Measurements from ENCODE around the gene PLP1.
"Not testable (repeated sequence)": the region's sequence is repeated elsewhere in the genome, so short reads cannot be mapped to it uniquely, and the experiment has no call there.

Gene PLP1

DNA sequence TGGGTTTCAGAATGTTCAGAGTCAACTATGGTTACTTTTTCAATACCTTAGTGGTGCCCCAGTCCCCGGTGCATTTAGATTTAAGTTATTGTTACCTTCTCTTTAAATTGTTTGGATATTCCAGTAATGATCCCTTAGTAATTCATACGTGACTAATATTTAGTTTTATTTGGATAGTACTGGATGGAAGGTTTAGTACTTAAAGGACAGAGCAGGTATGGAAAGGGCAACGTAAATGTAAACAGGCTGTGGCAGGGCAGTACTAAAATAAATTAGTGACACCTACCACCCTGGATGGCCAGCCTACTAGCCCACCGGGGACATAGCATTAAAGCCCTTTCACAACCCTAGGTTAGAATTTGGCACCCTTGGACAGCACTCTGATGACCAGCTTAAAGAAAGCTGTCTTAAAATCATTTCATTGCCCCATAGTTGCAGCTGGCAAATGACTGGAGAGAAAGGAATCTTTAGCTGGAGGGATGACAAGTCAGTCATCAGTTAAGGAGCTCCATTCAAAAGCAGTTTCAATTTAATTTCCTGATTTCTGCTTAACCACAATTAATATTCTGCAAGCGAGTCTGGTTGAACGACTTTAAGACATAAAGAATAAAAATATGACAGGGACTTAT lies 16.4 kb downstream of the PLP1 start:
- H3K27me3 Mint-ChIP-seq = peaks cover 31% of the 10 kb centered on the region
- H3K4me3 Mint-ChIP-seq = no peak overlapping the region
- H3K4me1 Mint-ChIP-seq (ENCODE audit: low read depth) = no peaks in the 10 kb centered on the region
- DNase-seq = no peak
- no peak overlapping the region for H3K27ac Mint-ChIP-seq
- H3K9me3 Mint-ChIP-seq = no peaks in the 10 kb centered on the region
- H3K36me3 Mint-ChIP-seq (ENCODE audit: low read depth) = no peaks in the 10 kb centered on the region

DNA sequence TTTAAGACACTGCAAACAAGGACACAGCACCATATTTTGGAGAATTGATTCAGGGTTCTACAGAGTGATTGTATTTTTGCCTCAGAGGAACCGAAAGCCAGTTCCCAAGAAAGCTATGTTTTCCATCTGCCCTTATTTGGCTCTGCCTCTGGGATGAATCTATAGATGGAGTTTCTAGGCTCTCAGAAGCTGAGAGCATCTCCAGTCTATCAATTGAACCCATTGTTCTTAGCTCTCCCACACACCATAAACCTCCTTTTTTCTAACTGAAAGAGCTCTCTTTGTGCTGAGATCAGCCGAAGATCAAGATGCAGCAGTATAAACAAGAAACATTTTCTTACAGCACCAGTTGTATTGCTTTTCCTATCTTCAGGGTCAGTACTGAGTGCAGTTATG lies 16.9 kb downstream of the PLP1 start:
- no peak overlapping the region for H3K4me3 Mint-ChIP-seq
- H3K36me3 Mint-ChIP-seq (ENCODE audit: low read depth) = no peaks in the 10 kb centered on the region
- peaks cover 31% of the 10 kb centered on the region for H3K27me3 Mint-ChIP-seq
- H3K4me1 Mint-ChIP-seq (ENCODE audit: low read depth) = no peaks in the 10 kb centered on the region
- H3K9me3 Mint-ChIP-seq = no peaks in the 10 kb centered on the region
- no peak overlapping the region for H3K27ac Mint-ChIP-seq
- no peak for DNase-seq

DNA sequence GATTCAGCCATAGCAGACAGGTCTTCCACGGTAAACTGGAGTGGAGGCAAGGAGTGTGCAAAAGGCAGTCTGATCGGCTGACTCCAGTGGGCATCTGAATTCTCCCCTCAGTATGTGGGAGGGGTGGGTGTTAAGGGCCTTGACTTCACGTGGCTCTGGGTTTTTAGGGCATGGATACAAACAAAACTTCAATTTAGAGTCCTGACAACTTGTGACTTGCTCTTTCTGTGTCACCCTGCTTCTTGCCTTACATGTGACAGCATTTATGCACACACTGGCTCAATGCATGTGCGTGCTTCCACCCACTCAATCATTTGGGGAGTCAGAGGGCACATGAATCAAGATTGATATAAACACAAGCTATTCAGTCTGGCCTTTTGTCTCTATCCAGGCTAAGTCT lies 17.5 kb downstream of the PLP1 start:
- Mint-ChIP-seq H3K36me3 (ENCODE audit: low read depth) (no peaks in the 10 kb centered on the region), H3K4me3 (no peak overlapping the region), H3K9me3 (no peaks in the 10 kb centered on the region), H3K27ac (no peak overlapping the region), H3K4me1 (ENCODE audit: low read depth) (no peaks in the 10 kb centered on the region), H3K27me3 (peaks cover 31% of the 10 kb centered on the region)
- DNase-seq = no peak

DNA sequence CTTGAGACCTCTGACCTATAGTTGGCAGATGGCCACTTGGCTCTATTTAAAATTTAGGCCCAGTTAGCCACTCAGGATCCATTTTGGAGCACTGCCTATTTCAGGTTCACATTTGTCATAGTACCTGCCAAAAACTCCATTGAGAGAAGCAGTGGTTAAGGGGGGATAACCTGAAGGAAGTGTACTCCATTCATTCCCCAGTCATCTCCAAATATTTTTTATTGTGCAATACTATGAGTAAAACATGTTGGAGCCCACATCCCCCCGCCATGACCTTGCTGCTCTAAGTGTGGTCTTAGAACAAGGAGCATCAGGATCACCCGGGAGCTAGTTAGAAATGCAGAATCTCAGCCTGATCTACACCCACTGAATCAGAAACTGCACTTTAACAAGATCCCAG lies 21.1 kb downstream of the PLP1 start:
- H3K4me1 Mint-ChIP-seq (ENCODE audit: low read depth) = peaks cover 14% of the 10 kb centered on the region
- peaks cover 25% of the 10 kb centered on the region for H3K27me3 Mint-ChIP-seq
- no peak overlapping the region for H3K4me3 Mint-ChIP-seq
- DNase-seq = no peak
- no peaks in the 10 kb centered on the region for H3K9me3 Mint-ChIP-seq
- no peak overlapping the region for H3K27ac Mint-ChIP-seq
- no peaks in the 10 kb centered on the region for H3K36me3 Mint-ChIP-seq (ENCODE audit: low read depth)

DNA sequence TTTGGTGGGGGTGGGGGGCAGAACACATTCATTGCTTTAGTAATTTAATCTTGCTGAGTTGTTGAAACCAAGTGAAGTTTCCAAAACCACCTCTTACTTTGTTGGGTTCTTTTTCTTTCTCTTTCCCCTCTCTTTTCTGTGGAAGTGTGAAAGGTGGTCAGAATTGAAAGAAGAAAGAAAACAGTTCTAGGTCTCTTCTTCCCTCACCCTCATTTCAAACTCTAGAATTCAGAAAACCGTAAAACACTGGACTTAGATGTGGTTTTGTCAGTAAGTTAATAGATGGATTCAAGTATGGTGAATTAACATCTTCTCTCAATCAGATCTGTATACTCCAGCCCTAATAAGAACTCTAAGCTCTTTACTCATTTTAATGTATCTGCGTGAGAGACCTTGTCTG lies 23.7 kb downstream of the PLP1 start:
- no peak overlapping the region for H3K4me3 Mint-ChIP-seq
- no peak for DNase-seq
- H3K27me3 Mint-ChIP-seq = peaks cover 26% of the 10 kb centered on the region
- no peaks in the 10 kb centered on the region for H3K9me3 Mint-ChIP-seq
- peaks cover 14% of the 10 kb centered on the region for H3K4me1 Mint-ChIP-seq (ENCODE audit: low read depth)
- H3K27ac Mint-ChIP-seq = no peak overlapping the region
- H3K36me3 Mint-ChIP-seq (ENCODE audit: low read depth) = no peaks in the 10 kb centered on the region

DNA sequence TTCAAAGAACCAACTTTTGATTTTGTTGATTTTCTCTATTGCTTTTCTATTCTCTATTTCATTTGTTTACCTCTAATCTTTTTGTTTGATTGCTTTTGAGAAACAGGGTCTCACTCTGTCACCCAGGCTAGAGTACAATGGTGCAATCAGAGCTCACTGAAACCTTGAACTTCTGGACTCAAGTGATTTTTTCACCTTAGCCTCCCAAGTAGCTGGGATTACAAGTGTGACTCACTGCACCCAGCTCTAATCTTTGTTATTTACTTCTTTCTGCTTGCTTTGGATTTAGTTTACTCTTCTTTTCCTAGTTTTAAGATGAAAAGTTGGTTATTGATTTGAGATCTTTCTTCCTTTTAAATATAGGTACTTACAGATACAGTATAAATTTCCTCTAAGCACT lies 29.2 kb downstream of the PLP1 start:
- Mint-ChIP-seq H3K4me1 (ENCODE audit: low read depth) (peaks cover 15% of the 10 kb centered on the region), H3K36me3 (ENCODE audit: low read depth) (no peaks in the 10 kb centered on the region), H3K9me3 (no peaks in the 10 kb centered on the region), H3K27me3 (peaks cover 44% of the 10 kb centered on the region), H3K27ac (no peak overlapping the region), H3K4me3 (no peak overlapping the region)
- DNase-seq = no peak

DNA sequence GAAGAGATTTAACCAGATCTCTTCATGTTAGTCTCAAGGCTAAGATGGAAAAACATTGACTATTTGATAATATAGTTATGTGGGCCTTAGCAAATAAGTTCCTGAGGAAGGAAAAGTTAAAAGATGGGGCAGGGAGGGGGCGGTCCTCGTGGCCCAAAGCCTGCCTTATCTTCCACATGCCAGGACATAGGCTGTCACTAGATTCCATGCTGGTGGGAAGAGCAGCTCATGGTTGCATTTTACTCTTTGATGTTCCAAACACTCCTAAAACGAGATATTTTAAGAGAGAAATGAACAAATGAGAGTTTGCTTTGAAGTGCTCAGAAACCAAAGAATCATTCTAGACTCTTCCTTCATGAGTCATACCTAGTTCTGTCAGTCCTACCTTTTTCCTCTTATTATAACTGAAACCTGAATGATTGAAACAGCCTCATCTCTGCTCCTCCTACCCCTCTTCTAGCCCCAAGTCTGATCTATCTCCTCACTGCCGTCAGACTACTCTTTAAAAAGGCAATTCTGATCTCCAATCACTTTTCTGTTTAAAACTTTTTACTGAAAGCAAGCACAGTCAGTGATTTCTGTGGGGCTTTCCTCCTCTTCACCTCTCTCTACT lies 30.3 kb downstream of the PLP1 start:
- no peak overlapping the region for H3K27ac Mint-ChIP-seq
- peaks cover 44% of the 10 kb centered on the region for H3K27me3 Mint-ChIP-seq
- H3K9me3 Mint-ChIP-seq = no peaks in the 10 kb centered on the region
- H3K36me3 Mint-ChIP-seq (ENCODE audit: low read depth) = no peaks in the 10 kb centered on the region
- no peak overlapping the region for H3K4me3 Mint-ChIP-seq
- DNase-seq = no peak
- peaks cover 13% of the 10 kb centered on the region for H3K4me1 Mint-ChIP-seq (ENCODE audit: low read depth)

DNA sequence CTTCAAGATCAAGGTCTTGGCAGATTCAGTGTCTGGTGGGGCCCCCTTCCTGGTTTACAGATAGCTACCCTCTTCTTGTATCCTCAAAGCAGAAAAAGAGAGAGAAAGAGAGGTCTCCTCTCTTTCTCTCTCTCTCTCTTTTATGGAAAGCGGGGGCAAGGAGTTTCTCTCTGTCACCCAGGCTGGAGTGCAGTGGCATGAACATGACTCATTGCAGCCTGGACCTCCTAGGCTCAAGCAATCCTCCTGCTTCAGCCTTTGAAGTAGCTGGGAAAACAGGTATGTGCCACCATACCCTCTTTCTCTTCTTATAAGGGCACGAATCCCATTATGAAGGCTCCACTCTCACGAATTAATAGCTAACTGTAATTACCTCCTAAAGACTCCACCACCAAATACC lies 35.2 kb downstream of the PLP1 start:
- H3K4me3 Mint-ChIP-seq = no peak overlapping the region
- no peaks in the 10 kb centered on the region for H3K9me3 Mint-ChIP-seq
- H3K36me3 Mint-ChIP-seq (ENCODE audit: low read depth) = no peaks in the 10 kb centered on the region
- H3K4me1 Mint-ChIP-seq (ENCODE audit: low read depth) = peaks cover 9% of the 10 kb centered on the region
- peaks cover 61% of the 10 kb centered on the region for H3K27me3 Mint-ChIP-seq
- no peak overlapping the region for H3K27ac Mint-ChIP-seq
- no peak for DNase-seq

DNA sequence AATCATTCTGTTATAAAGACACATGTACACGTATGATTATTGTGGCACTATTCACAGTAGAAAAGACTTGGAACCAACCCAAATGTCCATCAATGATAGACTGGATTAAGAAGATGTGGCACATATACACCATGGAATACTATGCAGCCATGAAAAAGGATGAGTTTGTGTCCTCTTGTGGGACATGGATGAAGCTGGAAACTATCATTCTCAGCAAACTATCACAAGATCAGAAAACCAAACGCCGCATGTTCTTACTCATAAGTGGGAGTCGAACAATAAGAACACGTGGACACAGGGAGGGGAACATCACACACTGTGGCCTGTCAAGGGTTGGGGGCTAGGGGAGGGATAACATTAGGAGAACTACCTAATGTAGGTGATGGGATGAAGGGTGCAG lies 40.5 kb downstream of the PLP1 start:
- not testable (repeated sequence) for H3K36me3 Mint-ChIP-seq (ENCODE audit: low read depth); H3K27ac Mint-ChIP-seq; DNase-seq; H3K4me3 Mint-ChIP-seq; H3K4me1 Mint-ChIP-seq (ENCODE audit: low read depth); H3K9me3 Mint-ChIP-seq
- H3K27me3 Mint-ChIP-seq = peaks cover 41% of the 10 kb centered on the region

DNA sequence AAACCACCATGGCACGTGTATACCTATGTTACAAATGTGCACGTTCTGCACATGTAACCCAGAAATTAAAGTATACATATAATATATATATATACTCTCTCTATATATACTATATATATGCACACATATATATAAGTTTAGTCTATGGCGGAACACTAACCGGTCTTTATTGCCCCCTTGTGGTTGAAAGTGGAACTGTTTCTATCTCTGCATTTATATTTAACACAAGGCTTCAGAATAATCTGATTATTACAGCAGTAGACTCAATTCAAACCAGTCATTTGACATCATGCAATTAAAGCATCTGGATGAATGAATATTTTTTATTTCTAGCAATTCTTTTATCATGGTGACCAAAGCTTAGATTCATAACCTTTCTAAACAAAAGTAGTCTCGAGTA lies 40.9 kb downstream of the PLP1 start:
- H3K9me3 Mint-ChIP-seq = no peaks in the 10 kb centered on the region
- no peak for DNase-seq
- H3K27me3 Mint-ChIP-seq = peaks cover 37% of the 10 kb centered on the region
- no peaks in the 10 kb centered on the region for H3K36me3 Mint-ChIP-seq (ENCODE audit: low read depth)
- H3K27ac Mint-ChIP-seq = no peak overlapping the region
- H3K4me3 Mint-ChIP-seq = no peak overlapping the region
- peaks cover 2% of the 10 kb centered on the region for H3K4me1 Mint-ChIP-seq (ENCODE audit: low read depth)

DNA sequence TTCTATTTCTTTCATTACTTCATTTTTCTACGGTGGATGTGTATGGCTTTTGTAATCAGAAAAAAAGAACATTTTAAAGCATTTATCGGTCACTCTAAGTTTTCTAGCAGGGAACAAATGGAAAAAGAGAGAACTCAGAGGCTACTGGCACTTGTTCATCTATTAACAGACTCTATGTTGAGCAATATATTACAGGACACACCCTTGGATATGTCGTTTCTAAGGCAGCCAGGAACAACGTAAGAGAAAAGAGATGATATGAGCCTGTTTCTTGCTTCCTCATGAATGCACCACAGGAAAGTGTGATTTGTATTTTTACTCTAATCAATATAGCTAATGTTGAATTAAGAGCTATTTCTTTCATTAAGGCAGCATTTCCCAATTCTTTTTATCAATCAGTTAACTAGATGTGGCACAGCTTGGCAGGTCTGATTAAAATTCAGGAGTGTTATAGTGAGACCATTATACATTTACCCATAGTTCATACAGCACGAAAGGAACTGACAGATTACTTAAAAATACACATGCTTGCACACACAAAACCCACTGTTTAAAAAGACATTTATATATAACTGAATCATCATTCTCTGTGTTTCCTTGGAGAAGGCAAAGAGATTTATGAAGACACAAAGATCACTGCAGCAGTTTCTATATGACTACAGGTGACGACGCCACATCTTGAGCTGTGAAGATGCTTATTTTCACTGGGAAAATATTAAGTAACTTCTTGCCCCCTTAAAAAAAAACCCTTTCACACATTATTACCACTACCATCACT lies 42.4 kb downstream of the PLP1 start:
- Mint-ChIP-seq H3K27ac (no peak overlapping the region), H3K9me3 (no peaks in the 10 kb centered on the region), H3K4me1 (ENCODE audit: low read depth) (peaks cover 2% of the 10 kb centered on the region), H3K36me3 (ENCODE audit: low read depth) (no peaks in the 10 kb centered on the region), H3K27me3 (peaks cover 33% of the 10 kb centered on the region), H3K4me3 (no peak overlapping the region)
- DNase-seq = no peak

DNA sequence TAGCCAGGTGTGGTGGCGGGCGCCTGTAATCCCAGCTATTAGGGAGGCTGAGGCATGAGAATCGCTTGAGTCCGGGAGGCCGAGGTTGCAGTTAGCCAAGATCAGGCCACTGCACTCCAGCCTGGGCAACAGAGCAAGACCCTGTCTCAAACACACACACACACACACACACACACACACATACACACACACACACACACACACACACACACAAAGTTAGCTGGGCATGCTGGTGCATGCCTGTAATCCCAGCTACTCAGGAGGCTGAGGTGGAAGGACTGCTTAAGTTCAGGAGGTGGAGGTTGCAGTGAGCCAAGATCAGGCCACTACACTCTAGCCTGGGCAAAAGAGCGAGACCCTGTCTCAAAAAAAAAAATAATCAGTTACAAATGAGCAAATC lies 44.2 kb downstream of the PLP1 start:
- H3K27me3 Mint-ChIP-seq = peaks cover 27% of the 10 kb centered on the region
- H3K4me1 Mint-ChIP-seq (ENCODE audit: low read depth); H3K9me3 Mint-ChIP-seq; H3K36me3 Mint-ChIP-seq (ENCODE audit: low read depth); H3K27ac Mint-ChIP-seq; H3K4me3 Mint-ChIP-seq; DNase-seq: not testable (repeated sequence)

DNA sequence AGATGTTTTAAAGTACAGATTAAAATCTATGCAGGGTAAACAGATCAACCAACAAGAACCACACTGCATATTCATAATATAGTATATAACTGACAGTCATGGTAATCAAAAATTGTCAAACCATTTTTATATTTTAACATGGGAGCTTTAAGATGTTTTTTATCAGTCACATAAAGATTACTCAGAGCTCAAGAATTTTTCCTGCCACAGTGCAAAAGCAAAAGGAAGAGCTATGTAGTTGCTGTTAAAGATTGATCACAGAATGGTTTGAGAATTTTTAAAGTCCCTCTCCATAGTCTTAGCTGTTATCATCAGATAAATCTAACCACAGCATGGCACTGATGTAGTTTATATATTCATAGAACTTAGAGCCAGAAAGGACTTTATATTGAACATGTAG lies 47.0 kb downstream of the PLP1 start:
- H3K36me3 Mint-ChIP-seq (ENCODE audit: low read depth) = no peaks in the 10 kb centered on the region
- H3K9me3 Mint-ChIP-seq = no peaks in the 10 kb centered on the region
- H3K4me3 Mint-ChIP-seq = no peak overlapping the region
- peaks cover 5% of the 10 kb centered on the region for H3K4me1 Mint-ChIP-seq (ENCODE audit: low read depth)
- no peak for DNase-seq
- H3K27me3 Mint-ChIP-seq = peaks cover 18% of the 10 kb centered on the region
- H3K27ac Mint-ChIP-seq = no peak overlapping the region

DNA sequence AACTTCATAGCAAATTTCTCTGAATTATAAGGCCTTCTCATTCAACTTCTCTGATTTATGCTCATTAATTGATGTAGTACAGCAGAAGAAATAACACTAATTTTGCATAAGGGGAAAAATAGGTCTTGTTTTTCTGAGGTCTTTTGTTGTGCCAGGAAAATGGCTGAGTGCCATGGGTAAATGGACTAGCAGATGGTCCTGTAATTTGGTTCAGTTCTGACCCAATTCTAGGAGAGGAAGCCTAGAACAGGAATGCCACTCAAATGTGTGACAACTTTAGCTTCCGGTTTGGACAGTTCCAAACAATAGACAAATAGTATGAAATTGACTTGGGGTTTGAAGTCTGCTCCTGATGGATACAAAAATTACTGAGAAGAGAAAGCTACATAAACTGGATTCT lies 49.2 kb downstream of the PLP1 start:
- Mint-ChIP-seq H3K4me1 (ENCODE audit: low read depth) (peaks cover 3% of the 10 kb centered on the region), H3K36me3 (ENCODE audit: low read depth) (no peaks in the 10 kb centered on the region), H3K27ac (no peak overlapping the region), H3K27me3 (peaks cover 23% of the 10 kb centered on the region), H3K9me3 (no peaks in the 10 kb centered on the region), H3K4me3 (no peak overlapping the region)
- DNase-seq = no peak

DNA sequence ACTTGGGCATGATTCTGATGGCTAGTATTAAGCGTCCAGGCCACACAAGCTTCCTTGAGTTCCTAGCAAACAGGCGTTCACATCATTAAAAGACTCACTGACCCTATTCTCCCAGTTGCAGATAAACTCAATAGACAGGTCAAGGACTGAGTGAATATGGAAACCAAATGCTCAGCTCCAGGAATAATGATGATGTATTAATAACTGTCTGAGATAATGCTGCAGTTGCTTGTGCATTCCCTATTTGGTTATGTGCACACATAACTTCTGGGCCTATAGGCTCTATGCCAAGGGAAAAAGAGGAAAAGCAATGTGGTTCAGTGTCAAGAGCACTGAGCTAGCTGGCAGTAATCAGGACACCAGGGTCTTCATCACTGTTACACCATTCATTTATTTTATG lies 51.9 kb downstream of the PLP1 start:
- no peak overlapping the region for H3K4me3 Mint-ChIP-seq
- no peak for DNase-seq
- H3K27me3 Mint-ChIP-seq = peaks cover 42% of the 10 kb centered on the region
- H3K4me1 Mint-ChIP-seq (ENCODE audit: low read depth) = peaks cover 7% of the 10 kb centered on the region
- H3K27ac Mint-ChIP-seq = no peak overlapping the region
- H3K36me3 Mint-ChIP-seq (ENCODE audit: low read depth) = no peaks in the 10 kb centered on the region
- no peaks in the 10 kb centered on the region for H3K9me3 Mint-ChIP-seq

All from activated T-cell treated with anti-CD3 and anti-CD28 coated beads, Interleukin-2, amount 50 U/mL, for 24 hours (primary cell).